ENCODE data around the gene RETREG2.

DNA sequence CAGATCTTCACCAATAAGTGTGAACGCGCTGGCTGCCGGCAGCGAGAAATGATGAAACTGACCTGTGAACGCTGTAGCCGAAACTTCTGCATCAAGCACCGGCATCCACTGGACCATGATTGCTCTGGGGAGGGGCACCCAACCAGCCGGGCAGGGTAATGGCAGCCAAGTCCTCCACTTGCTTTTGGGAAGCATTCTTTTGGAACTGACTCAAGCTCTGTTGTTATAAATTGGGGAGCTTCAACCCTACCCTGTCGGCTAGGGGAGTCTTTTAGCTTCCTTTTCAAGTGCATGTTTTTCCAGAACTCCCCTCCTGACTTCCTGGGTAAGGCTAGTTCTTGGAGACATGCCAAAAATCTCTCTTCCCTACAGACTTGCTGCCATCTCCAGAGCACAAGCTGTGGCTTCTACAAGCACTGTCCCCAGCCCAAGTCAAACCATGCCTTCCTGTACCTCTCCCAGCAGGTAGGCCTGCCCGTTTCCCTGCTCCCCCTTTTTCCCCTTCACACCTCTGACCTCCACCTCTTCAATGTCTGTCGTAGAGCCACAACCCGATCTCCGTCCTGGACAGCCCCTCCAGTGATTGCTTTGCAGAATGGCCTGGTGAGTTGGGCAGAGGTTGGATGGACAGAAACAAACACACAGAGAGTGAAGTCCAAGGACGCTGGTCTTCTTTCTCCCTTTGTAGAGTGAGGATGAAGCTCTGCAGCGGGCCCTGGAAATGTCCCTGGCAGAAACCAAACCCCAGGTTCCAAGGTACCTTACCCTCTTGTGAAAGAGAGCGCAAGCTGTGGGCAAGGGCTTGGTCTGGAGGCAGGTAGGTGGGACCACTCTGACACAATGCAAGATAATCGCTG, 30.0 kb downstream of the RETREG2 start:
- TF ChIP-seq POLR2A (IDR thresholded peaks at IDR 0.05) = no peak
- TF ChIP-seq, protein P1, sequence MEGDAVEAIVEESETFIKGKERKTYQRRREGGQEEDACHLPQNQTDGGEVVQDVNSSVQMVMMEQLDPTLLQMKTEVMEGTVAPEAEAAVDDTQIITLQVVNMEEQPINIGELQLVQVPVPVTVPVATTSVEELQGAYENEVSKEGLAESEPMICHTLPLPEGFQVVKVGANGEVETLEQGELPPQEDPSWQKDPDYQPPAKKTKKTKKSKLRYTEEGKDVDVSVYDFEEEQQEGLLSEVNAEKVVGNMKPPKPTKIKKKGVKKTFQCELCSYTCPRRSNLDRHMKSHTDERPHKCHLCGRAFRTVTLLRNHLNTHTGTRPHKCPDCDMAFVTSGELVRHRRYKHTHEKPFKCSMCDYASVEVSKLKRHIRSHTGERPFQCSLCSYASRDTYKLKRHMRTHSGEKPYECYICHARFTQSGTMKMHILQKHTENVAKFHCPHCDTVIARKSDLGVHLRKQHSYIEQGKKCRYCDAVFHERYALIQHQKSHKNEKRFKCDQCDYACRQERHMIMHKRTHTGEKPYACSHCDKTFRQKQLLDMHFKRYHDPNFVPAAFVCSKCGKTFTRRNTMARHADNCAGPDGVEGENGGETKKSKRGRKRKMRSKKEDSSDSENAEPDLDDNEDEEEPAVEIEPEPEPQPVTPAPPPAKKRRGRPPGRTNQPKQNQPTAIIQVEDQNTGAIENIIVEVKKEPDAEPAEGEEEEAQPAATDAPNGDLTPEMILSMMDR (IDR thresholded peaks at IDR 0.05) = no peak

All from heart left ventricle (tissue), 13 donors.